Measurements from ENCODE around the gene HSD11B1.

DNA sequence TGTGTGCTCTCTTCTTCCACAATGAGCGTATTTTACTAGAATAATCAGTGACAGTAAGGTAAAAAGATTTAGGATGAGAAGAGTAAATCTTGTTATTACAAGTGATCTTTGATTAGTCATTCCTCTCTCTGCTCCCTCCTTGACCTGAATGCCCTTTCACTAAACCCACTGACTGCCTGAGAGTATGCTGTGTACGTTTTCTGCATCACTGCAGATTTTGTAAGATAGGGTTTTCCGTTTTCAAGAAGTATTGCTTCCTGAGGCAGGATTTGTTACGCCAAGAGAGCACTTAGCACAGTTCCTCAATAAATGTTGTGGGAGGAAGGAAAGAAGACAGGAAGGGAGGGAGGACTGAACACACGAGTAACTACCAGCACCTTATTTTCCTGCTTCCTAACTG lies 44.7 kb upstream of the HSD11B1 start:
- TF ChIP-seq EP300 (IDR thresholded peaks at IDR 0.05) (no peak), POLR2A (IDR thresholded peaks at IDR 0.05) (no peak)
- TF ChIP-seq, protein P1, sequence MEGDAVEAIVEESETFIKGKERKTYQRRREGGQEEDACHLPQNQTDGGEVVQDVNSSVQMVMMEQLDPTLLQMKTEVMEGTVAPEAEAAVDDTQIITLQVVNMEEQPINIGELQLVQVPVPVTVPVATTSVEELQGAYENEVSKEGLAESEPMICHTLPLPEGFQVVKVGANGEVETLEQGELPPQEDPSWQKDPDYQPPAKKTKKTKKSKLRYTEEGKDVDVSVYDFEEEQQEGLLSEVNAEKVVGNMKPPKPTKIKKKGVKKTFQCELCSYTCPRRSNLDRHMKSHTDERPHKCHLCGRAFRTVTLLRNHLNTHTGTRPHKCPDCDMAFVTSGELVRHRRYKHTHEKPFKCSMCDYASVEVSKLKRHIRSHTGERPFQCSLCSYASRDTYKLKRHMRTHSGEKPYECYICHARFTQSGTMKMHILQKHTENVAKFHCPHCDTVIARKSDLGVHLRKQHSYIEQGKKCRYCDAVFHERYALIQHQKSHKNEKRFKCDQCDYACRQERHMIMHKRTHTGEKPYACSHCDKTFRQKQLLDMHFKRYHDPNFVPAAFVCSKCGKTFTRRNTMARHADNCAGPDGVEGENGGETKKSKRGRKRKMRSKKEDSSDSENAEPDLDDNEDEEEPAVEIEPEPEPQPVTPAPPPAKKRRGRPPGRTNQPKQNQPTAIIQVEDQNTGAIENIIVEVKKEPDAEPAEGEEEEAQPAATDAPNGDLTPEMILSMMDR (IDR thresholded peaks at IDR 0.05) = no peak
